ENCODE results near the gene HINFP. TPM values are rescaled to one million over a fixed set of nuclear protein-coding genes. Genes with fewer than 3 reads are reported as not detected.

Gene HINFP
- total and polyA plus RNA-seq, 9 of the 15 experiments (the other 6 are each of a cell fraction or from before 2014, with no cell fraction given): 13.8 to 34.1 (median 22.5) TPM

- TF ChIP-seq ZNF318 (IDR thresholded peaks at IDR 0.05; ENCODE audit: borderline replicate concordance in 1 of 2, low read depth in 1 of 2) (no peak), MYNN (IDR thresholded peaks at IDR 0.05) (no peak), MYNN (CRISPR knock-in tag; IDR thresholded peaks at IDR 0.05) (no peak), BDP1 (IDR thresholded peaks at IDR 0.05; ENCODE audit: insufficient read depth, insufficient read length) (no peak), SMAD3 (CRISPR knock-in tag; conservative IDR thresholded peaks at IDR 0.05) (no peak), ZNF197 (CRISPR knock-in tag; IDR thresholded peaks at IDR 0.05; ENCODE audit: low read depth) (no peak), REST (IDR thresholded peaks at IDR 0.05; ENCODE audit: borderline replicate concordance) (no peak), REST (CRISPR knock-in tag; IDR thresholded peaks at IDR 0.05; ENCODE audit: low read depth) (0 out of 2 replicates have a peak, but pooled peaks have one; percentile 57), ZNF395 (CRISPR knock-in tag; IDR thresholded peaks at IDR 0.05) (0 out of 2 replicates have a peak, but pooled peaks have one; percentile 52)
Observed at GRCh38 chr11:119084663-119085436, 36.5 kb upstream of the HINFP start, which contains the start of gene HMBS (continued).
